Stimulated activated CD4-positive, alpha-beta T cell treated with anti-CD3 and anti-CD28 coated beads, Interleukin-15, amount 100 ng/mL, for 48 hours (primary cell): ENCODE measurements around the gene TEX261.

Experiments
- DNase-seq, 2 donors: peaks; one replicate each; pipeline ENCODE4 v3.0.0-alpha.2; 2020; ENCODE audit warnings: low read depth in 2 of 2

Gene TEX261

GRCh38 chr2:70982971-70983370 lies 11.7 kb downstream of the TEX261 start:
- DNase-seq, result no peak

- DNase-seq, result no peak
These were observed 12.5 kb downstream of the TEX261 start for GRCh38 chr2:70981866-70982810.

- no peak for DNase-seq
These were observed 13.3 kb downstream of the TEX261 start for GRCh38 chr2:70981421-70981820.

- DNase-seq, result no peak
These were observed 15.0 kb downstream of the TEX261 start for GRCh38 chr2:70979626-70980025.

GRCh38 chr2:70979180-70979488 lies 15.5 kb downstream of the TEX261 start:
- no peak for DNase-seq

- DNase-seq, result no peak
These were observed 16.1 kb downstream of the TEX261 start, which contains the start of gene ANKRD53 for GRCh38 chr2:70978341-70979179. ANKRD53 (plus strand) TSS chr2:70978630; CDS start chr2:70978646, 16 bp downstream.

GRCh38 chr2:70977605-70978205 lies 17.0 kb downstream of the TEX261 start:
- DNase-seq, result no peak

GRCh38 chr2:70975237-70975636 lies 19.4 kb downstream of the TEX261 start:
- DNase-seq, result no peak

GRCh38 chr2:70974592-70974991 lies 20.1 kb downstream of the TEX261 start:
- no peak for DNase-seq

- DNase-seq, result no peak
These were observed 27.5 kb downstream of the TEX261 start for GRCh38 chr2:70967189-70967588.

- DNase-seq, result no peak
These were observed 28.0 kb downstream of the TEX261 start for GRCh38 chr2:70966681-70967080.

GRCh38 chr2:70965506-70965905 lies 29.2 kb downstream of the TEX261 start:
- no peak for DNase-seq

GRCh38 chr2:70964596-70965386 lies 29.9 kb downstream of the TEX261 start:
- peak; percentile 60 to 78 for DNase-seq

- no peak for DNase-seq
These were observed 30.5 kb downstream of the TEX261 start for GRCh38 chr2:70964133-70964532.

- no peak for DNase-seq
These were observed 31.5 kb downstream of the TEX261 start for GRCh38 chr2:70962885-70963878.

GRCh38 chr2:70962211-70962884 lies 32.3 kb downstream of the TEX261 start:
- DNase-seq, result no peak

- no peak for DNase-seq
These were observed 33.1 kb downstream of the TEX261 start for GRCh38 chr2:70961648-70961994.

- no peak for DNase-seq
These were observed 33.6 kb downstream of the TEX261 start for GRCh38 chr2:70960833-70961647.
